ENCODE measurements around the gene KRTAP5-4. TPM values are rescaled to one million over a fixed set of nuclear protein-coding genes. Genes with fewer than 3 reads are reported as not detected.

The KRTAP5-4 gene
- total RNA-seq, 2 donors from 2014 or later: not detected

DNA sequence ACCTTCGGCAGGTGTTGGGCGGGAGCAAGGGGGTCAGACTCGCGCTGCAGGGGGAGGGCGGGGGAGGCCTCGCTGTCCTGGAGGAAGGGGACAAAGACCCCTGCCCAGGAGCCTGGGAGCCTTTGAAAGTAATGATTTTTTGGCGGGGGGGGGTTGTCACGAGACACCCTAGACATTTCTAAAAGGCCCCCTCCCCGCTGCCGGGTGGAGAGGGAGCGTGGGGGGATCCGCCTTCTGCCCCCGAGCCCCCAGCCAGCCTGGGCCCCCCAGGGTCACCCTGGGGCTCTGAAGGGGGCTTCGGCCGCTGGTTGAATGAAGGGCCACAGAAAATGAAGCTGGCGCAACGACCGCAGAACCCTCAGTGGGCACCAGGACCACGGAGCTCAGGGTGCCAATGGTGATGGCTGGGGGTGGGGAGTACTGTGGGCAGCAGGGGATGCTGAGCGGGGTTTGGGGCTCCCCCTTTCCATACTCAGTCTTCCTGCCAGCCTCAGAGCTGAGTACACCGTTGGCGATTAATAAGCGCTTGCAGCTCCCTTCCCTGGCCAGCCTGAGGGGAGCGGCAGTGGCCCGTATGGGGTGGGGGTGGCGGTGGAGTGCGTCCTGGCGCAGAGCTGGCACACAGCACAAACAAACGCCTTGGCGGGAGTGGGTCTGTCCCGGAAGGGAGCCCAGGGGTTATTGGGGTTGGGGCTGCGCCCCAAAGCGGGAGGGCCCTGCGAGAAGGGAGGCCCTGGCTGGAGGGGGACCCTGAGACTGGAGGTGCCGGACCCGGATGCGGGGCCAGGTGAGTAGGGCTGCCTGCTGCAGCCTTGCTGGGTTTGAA lies 48.6 kb downstream of the KRTAP5-4 start:
- Mint-ChIP-seq H3K4me1 (ENCODE audit: low read depth in 2 of 2) (peaks cover 4 to 17% of the 10 kb centered on the region in 2 donors), H3K36me3 (no peaks in the 10 kb centered on the region), H3K4me3 (peak overlapping the region; percentile 67), H3K27me3 (peaks cover 6 to 7% of the 10 kb centered on the region in 2 donors), H3K27ac (peak overlapping the region in 1 of 2 donors; percentile 51), H3K9me3 (no peaks in the 10 kb centered on the region)
- ATAC-seq: no peak
- DNase-seq (ENCODE audit: low spot score): no peak

DNA sequence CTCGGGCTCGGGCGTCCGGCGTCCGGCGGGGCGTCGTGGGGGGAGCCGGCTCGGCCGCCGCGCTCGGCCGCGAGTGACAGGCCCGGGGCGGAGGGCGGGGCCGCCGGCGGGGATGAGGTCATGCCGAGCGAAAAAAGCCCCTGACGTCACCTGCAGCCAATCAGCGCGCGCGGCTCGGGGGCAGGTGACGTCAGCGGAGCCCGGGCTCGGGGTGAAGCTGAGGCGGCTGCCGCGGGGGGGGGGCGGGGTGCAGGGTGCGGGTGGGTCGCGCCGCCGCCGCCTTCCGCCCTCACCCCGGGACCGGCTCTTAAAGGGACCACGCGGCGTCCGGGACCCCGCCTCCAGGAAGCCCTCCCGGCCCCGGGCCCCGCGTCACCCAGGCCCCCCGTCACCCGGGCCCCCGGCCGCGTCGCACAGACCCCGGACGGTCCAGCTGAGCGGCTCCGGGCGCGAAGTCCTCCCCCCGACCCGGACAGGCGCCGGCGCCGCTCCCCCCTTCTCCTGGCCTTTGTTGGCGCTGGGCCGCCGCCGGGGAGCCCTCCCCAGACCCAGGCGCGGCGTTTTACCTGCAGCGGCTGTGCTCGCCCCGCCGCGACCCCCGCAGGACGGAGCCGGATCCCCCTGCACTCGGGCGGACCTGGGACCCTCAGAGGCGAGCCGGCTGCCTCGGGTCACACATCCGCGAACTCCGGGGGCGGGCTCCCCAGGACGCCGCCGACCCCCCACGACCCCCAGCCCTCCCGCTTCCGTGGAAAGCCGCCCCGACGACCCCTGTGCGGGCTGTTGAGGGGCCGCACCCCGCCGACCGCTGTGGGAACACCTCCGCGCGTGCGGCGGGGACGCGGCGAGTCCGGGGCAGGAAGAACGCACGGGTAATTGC lies 49.5 kb downstream of the KRTAP5-4 start, which contains the start of gene DUSP8:
Gene DUSP8, minus strand, starts transcription at position 75 of the 880 bp plus-strand sequence. CDS start 6,445 bp downstream, outside the sequence.
- Mint-ChIP-seq H3K27ac (no peak within 1 kb of the TSS), H3K4me1 (ENCODE audit: low read depth in 2 of 2) (peaks cover 4 to 19% of the 10 kb centered on the region in 2 donors), H3K36me3 (no peaks in the 10 kb centered on the region), H3K9me3 (no peaks in the 10 kb centered on the region), H3K27me3 (peaks cover 3 to 7% of the 10 kb centered on the region in 2 donors), H3K4me3 (peak within 1 kb of the TSS; percentile 67)
- DNase-seq (ENCODE audit: low spot score) (peak; percentile 95), ATAC-seq (peak; percentile 85 to 91)

- peaks cover 2 to 4% of the 10 kb centered on the region in 2 donors for H3K27me3 Mint-ChIP-seq
Observed at GRCh38 chr11:1571760-1572196, 50.2 kb downstream of the KRTAP5-4 start.

More at GRCh38 chr11:1571760-1572196, 50.2 kb downstream of the KRTAP5-4 start:
- Mint-ChIP-seq H3K36me3 (no peaks in the 10 kb centered on the region), H3K9me3 (no peaks in the 10 kb centered on the region), H3K4me3 (no peak overlapping the region), H3K27ac (no peak overlapping the region), H3K4me1 (ENCODE audit: low read depth in 2 of 2) (peaks cover 4 to 21% of the 10 kb centered on the region in 2 donors)
- ATAC-seq (no peak), DNase-seq (ENCODE audit: low spot score) (no peak)

Other genes with a start within 250 kb of the KRTAP5-4 start
- under 1 TPM; 0.17 to 0.33 TPM for gene BRSK2, start 232.2 kb downstream of the KRTAP5-4 start, total RNA-seq
- gene MOB2, start 135.4 kb downstream of the KRTAP5-4 start, total RNA-seq: 10 to 100 TPM; 40.0 to 42.7 TPM
- 1 to 10 TPM; 4.2 to 5.4 TPM for gene DUSP8, start 49.9 kb downstream of the KRTAP5-4 start, total RNA-seq
- not detected for gene KRTAP5-1, start 36.9 kb downstream of the KRTAP5-4 start, total RNA-seq
- not detected for gene KRTAP5-2, start 23.8 kb downstream of the KRTAP5-4 start, total RNA-seq
- not detected for gene KRTAP5-3, start 13.7 kb downstream of the KRTAP5-4 start, total RNA-seq
- not detected for gene KRTAP5-5, start 7.6 kb upstream of the KRTAP5-4 start, total RNA-seq
- gene KRTAP5-6, start 75.1 kb upstream of the KRTAP5-4 start, total RNA-seq: not detected
- 1 to 10 TPM; 2.3 to 8.1 TPM for gene IFITM10, start 128.5 kb upstream of the KRTAP5-4 start, total RNA-seq
- gene CTSD, start 141.8 kb upstream of the KRTAP5-4 start, total RNA-seq: 100 to 1,000 TPM; 350 to 592 TPM
- gene SYT8, start 212.9 kb upstream of the KRTAP5-4 start, total RNA-seq: not detected
- 1 to 10 TPM in 1 of 2 donors, not detected in 1; 1.4 TPM for gene TNNI2, start 216.8 kb upstream of the KRTAP5-4 start, total RNA-seq
- gene LSP1, start 230.9 kb upstream of the KRTAP5-4 start, total RNA-seq: 100 to 1,000 TPM; 240 to 358 TPM